Esophagus muscularis mucosa (tissue), 4 donors: ENCODE results near the gene PHKA1. TPM values are rescaled to one million over a fixed set of nuclear protein-coding genes. Genes with fewer than 3 reads are reported as not detected.

Experiments
- DNase-seq: peaks from one replicate; pipeline ENCODE4 v3.0.0-alpha.2; 2017; ENCODE audit errors: extremely low spot score
- H3K27ac ChIP-seq, 4 donors: fragments of 200-600 bp; sonication (generic); replicated peaks in 1 of 4; 1 replicate in 3 of 4; 2 replicates in 1 of 4; pipeline ENCODE4 v1.5.1; 2016 to 2019; ENCODE audit warnings: mild to moderate bottlenecking in 1 of 4
- H3K27me3 ChIP-seq, 4 donors: fragments of 200-600 bp; sonication (generic); one replicate each; pipeline versions ENCODE4 v1.5.1 to v1.6.0; 2016 to 2019
- H3K36me3 ChIP-seq, 4 donors: fragments of 200-600 bp; sonication (generic); one replicate each; pipeline ENCODE4 v1.5.1; 2016 to 2019
- H3K4me1 ChIP-seq, 4 donors: fragments of 200-600 bp; sonication (generic); one replicate each; pipeline ENCODE4 v1.5.1; 2016 to 2019
- H3K4me3 ChIP-seq, 4 donors: fragments of 200-600 bp; sonication (generic); 1 replicate in 2 of 4; 2 replicates in 2 of 4; pipeline ENCODE4 v1.5.1; 2016 to 2019; ENCODE audit warnings: mild to moderate bottlenecking in 4 of 4, moderate library complexity in 1 of 4
- H3K9me3 ChIP-seq, 4 donors: fragments of 200-600 bp; sonication (generic); 1 replicate in 3 of 4; 2 replicates in 1 of 4; pipeline ENCODE4 v1.5.1; 2016 to 2019
- EP300 ChIP-seq: sonication (generic); formaldehyde crosslinking; IDR thresholded peaks from one replicate; pipeline ENCODE4 v1.6.1; 2017; ENCODE audit warnings: antibody characterized with exemption
- POLR2A ChIP-seq: fragments of 450-650 bp; IDR thresholded peaks from one replicate; pipeline ENCODE4 v1.6.1; 2017; ENCODE audit warnings: antibody characterized with exemption, moderate library complexity, mild to moderate bottlenecking, low read depth
- POLR2AphosphoS5 ChIP-seq, 2 donors: sonication (generic); formaldehyde crosslinking; IDR thresholded peaks; one replicate each; pipeline ENCODE4 v1.6.1; 2017; ENCODE audit warnings: antibody characterized with exemption in 2 of 2
- WGBS: methylation state at CpG from one replicate; pipeline ENCODE4 v1.1.5; 2018; 5-methylcytosine and 5-hydroxymethylcytosine counted together
- intact Hi-C: fragments of 100-400 bp; cut with DNase I; formaldehyde crosslinking; loops from one replicate; pipeline ENCODE4 v1.15.1; 2023
- total RNA-seq, 4 donors: library from RNA; depleted of rRNA; stranded (reverse); fragments of >200 nt; gene quantifications; one replicate each; pipeline versions ENCODE4 v1.1.0 to v1.2.1, GENCODE V29; 2016
- TF ChIP-seq, protein P1 (sequence below), 3 experiments: fragments of 200-600 bp in 2 of 3; fragments of 450-650 bp in 1 of 3; sonication (generic) in 2 of 3; IDR thresholded peaks; one replicate each; pipeline ENCODE4 v1.5.1; 2017 to 2019; ENCODE audit warnings: antibody characterized with exemption in 3 of 3, mild to moderate bottlenecking in 2 of 3, moderate library complexity in 1 of 3

Gene PHKA1
- total RNA-seq, 4 donors from 2014 or later: 6.0 to 10.7 (median 8.0) TPM

DNA sequence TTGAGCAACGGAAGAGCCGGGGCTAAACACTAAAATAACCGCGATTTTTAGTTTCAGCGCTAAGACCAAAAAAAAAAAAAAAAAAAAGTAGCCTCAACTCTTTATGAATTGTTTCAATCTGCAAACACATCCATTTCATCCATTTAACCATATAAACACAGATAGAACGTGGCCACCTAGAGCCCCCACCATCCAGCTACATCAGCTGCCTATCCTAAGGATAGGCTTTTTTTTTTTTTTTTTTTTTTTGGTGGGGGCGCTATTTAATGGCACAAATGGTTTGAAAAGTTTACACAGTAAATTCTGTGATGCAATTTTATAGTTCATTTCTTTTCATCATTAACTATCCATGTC, 141.0 kb downstream of the PHKA1 start:
- H3K4me3 ChIP-seq: peak overlapping the region; percentile 60 to 73 (median 63)
- no peaks in the 10 kb centered on the region for H3K9me3 ChIP-seq
- H3K4me1 ChIP-seq: peaks cover 0 to 8% (median 7%) of the 10 kb centered on the region in 4 donors
- H3K27me3 ChIP-seq: no peaks in the 10 kb centered on the region
- peak overlapping the region in 2 of 4 donors; percentile 77 for H3K27ac ChIP-seq
- TF ChIP-seq POLR2AphosphoS5 (IDR thresholded peaks at IDR 0.05): no peak
- no peak for TF ChIP-seq POLR2A
- TF ChIP-seq, protein P1, sequence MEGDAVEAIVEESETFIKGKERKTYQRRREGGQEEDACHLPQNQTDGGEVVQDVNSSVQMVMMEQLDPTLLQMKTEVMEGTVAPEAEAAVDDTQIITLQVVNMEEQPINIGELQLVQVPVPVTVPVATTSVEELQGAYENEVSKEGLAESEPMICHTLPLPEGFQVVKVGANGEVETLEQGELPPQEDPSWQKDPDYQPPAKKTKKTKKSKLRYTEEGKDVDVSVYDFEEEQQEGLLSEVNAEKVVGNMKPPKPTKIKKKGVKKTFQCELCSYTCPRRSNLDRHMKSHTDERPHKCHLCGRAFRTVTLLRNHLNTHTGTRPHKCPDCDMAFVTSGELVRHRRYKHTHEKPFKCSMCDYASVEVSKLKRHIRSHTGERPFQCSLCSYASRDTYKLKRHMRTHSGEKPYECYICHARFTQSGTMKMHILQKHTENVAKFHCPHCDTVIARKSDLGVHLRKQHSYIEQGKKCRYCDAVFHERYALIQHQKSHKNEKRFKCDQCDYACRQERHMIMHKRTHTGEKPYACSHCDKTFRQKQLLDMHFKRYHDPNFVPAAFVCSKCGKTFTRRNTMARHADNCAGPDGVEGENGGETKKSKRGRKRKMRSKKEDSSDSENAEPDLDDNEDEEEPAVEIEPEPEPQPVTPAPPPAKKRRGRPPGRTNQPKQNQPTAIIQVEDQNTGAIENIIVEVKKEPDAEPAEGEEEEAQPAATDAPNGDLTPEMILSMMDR (IDR thresholded peaks at IDR 0.05): no peak
- no peak for TF ChIP-seq EP300
- intact Hi-C loops: no loop called here
- H3K36me3 ChIP-seq: peaks cover 0 to 15% (median under 1%) of the 10 kb centered on the region in 4 donors
- no peak for DNase-seq
- WGBS: 26% methylated on average over 7 of the region's 7 CpGs

DNA sequence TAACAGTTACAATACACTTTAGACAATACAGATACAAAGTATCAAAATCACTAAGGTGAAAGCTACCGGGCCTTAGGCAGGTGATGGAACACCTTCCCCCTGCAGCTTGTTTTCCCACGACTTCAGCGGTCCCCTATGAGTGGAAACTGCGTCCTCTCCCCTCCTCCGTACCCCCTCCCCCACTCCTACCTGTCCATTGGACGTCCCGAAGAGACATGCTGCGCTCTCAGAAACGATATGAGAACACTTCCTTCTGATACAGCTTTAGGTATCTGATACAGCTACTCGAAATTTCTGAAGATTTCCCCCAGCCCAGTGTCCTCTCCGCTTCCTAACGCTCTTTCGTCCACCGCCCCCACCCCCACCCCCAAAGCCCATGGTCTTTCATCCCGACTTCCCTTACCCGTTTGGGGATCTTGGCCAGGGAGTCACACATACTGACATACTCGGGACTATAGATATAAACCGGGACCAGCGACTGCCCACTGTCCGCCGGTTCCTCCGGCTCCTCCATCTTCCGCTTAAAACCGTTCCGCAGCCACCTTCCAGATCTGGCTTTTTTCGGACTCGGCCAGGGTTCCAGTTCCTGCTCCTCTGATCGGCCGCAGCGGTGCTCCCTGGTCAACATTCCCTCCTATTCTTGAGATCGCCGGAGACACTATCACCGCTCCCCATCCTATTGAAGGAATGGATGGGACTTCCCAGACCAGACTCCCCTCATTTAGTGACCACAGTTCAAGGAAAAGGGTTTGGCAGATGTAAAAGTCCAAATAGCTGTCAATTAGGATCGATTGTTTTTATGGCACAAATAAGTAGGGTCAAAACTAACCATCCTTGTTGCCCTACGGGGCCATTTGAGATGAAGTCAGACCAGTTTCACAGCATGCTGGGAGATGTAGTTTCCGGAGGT, 141.6 kb downstream of the PHKA1 start, which contains the start of gene HDAC8:
HDAC8 (minus strand) TSS at position 596 of the 910 bp plus-strand sequence; CDS start at position 514, 82 bp downstream.
- WGBS: 27% methylated on average over 32 of the region's 36 CpGs
- peak; percentile 91 for DNase-seq
- Histone ChIP-seq H3K27ac (peak within 1 kb of the TSS; percentile 73 to 77 (median 77)), H3K4me1 (peaks cover 0 to 8% (median 7%) of the 10 kb centered on the region in 4 donors), H3K27me3 (no peaks in the 10 kb centered on the region), H3K9me3 (no peaks in the 10 kb centered on the region), H3K36me3 (peaks cover 0 to 22% (median 4%) of the 10 kb centered on the region in 4 donors), H3K4me3 (peak within 1 kb of the TSS; percentile 60 to 73 (median 63))
- intact Hi-C loops: no loop called here
- TF ChIP-seq POLR2AphosphoS5 (IDR thresholded peaks at IDR 0.05): no peak
- TF ChIP-seq, protein P1 (IDR thresholded peaks at IDR 0.05): no peak
- TF ChIP-seq EP300: no peak
- no peak for TF ChIP-seq POLR2A

DNA sequence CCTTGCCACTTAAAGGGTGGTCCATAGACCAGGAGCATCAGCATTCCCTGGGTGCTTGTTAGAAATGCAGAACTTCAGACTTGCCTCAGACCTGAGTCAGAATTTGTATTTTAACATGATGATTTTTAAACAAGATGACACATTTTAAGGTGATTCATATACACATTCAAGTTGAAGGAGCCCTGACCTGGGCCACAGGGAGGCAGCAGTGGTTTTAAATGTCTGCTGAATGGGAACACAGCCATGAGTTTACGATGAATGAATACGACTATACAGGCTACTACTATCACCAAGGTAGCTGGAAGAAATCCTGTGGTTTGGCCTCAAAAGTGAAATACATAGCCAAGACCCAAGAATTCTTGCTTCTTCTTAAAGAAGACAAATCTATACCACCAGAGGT, 144.3 kb downstream of the PHKA1 start:
- WGBS: 74% methylated on average over 2 of the region's 2 CpGs
- TF ChIP-seq EP300 (no peak), POLR2A (no peak), POLR2AphosphoS5 (IDR thresholded peaks at IDR 0.05) (no peak)
- TF ChIP-seq, protein P1 (IDR thresholded peaks at IDR 0.05): no peak
- DNase-seq: no peak
- Histone ChIP-seq H3K36me3 (peaks cover 0 to 49% (median 18%) of the 10 kb centered on the region in 4 donors), H3K27ac (no peak overlapping the region), H3K4me1 (peaks cover 0 to 8% (median 7%) of the 10 kb centered on the region in 4 donors), H3K27me3 (no peaks in the 10 kb centered on the region), H3K4me3 (no peak overlapping the region), H3K9me3 (no peaks in the 10 kb centered on the region)
- intact Hi-C loops: no loop called here

DNA sequence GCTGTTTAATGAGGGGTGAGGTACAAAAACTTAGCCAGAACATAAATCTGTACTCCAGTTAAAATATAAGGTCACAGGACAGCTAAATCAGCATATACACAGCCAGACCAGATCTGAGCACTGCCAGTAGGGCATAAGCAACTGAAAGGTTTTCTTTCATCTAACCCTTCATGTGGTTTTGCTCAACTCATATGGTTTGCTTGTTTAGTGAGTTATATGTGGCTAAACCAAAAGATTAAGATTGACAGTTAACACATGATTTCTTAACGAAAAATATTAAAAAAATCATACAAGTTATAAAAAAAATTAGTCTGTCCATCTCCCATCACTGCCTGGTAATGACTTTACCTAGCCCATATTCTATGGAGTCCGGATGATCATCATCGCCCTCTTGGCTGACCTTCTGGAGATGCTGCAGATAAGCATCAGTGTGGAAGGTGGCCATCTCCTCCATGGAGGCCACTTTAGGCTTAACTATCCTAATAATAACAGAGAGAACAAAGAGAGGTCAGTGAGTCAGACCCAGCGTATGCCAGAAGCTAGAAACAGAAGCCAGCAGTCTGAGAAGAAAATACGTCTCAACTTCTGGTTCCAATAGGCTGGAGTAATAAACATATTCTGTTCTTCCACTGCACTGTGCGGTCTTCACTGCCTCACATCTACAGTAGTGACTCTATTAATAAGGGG, 145.6 kb downstream of the PHKA1 start:
- no peak for TF ChIP-seq POLR2AphosphoS5 (IDR thresholded peaks at IDR 0.05)
- TF ChIP-seq, protein P1 (IDR thresholded peaks at IDR 0.05): no peak
- no peak for TF ChIP-seq POLR2A
- no peak for TF ChIP-seq EP300
- Histone ChIP-seq H3K9me3 (no peaks in the 10 kb centered on the region), H3K36me3 (peaks cover 0 to 57% (median 20%) of the 10 kb centered on the region in 4 donors), H3K4me1 (peaks cover 0 to 8% (median 7%) of the 10 kb centered on the region in 4 donors), H3K27me3 (no peaks in the 10 kb centered on the region), H3K27ac (no peak overlapping the region), H3K4me3 (no peak overlapping the region)
- DNase-seq: no peak
- 69% methylated on average over 6 of the region's 6 CpGs for WGBS
- intact Hi-C loops: no loop called here
